ENCODE measurements around the gene CGN.

The CGN gene

GRCh38 chr1:151510957-151511635, at the start of gene CGN:
CGN (plus strand) TSS chr1:151511387; CDS start chr1:151518520, 7,133 bp downstream.
- peak in 55 of 56 donors; percentile 43 to 97 (median 88) for DNase-seq

GRCh38 chr1:151461694-151462093, 49.5 kb upstream of the CGN start:
- DNase-seq = no peak

DNA sequence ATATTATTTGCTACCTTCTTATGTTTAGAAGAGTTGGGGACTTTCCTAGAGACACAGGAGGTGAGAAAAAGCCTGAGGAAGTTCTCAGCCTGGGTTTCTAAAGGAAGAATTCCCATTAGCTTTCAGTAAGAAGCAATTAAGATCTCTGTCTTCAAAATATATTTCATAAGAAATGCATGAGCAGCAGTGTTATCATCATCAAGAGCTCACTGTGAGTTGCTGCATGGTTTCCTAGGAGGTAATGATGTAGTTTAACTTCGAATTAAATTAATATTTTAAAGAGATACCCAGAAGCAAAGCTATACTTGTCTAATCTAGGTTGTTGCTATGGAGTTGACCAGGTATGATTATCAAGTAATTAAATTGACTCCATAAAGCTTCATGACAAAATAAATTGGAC, 46.2 kb upstream of the CGN start:
- DNase-seq = no peak

GRCh38 chr1:151472856-151473731, 38.1 kb upstream of the CGN start:
- DNase-seq = peak in 28 of 56 donors; percentile 2 to 47 (median 16)

DNA sequence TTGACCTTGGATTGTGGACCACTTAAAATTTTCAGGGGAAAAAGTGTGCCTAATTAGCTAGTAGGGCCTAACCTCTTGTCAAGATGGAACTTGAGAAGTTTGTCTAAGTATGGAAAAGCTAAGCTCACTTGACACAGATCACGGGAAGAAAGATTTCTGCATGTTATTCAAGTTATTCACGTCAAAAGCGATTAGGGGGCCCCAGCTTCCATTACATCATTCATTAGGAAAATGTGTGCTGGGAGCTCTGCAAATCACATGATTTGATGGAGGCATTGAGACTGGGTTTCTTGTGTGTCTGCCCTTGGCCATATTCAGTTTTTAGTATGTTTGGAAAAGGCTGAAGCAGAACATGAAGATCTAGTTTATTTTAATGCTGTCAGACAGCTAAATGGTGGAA, 36.4 kb upstream of the CGN start:
- DNase-seq = no peak

DNA sequence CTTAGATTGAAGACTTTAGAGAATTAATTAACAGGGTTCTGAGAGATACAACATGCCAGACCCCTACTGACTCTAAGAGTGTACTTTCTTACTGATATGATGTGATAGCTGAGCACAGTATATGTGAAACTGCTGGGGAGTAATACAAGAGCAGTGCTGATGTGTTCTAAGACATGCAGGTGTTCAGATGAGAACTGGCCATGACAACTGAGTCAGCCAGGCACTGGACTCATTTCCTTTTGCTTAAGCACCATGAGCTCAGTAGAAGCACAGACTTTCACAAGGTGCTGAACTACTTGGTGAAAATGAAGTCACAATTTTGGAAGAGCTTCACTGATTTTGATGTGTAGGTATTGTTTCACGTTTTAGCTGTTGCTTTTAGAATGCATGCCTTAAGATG, 36.0 kb upstream of the CGN start:
- DNase-seq = no peak

GRCh38 chr1:151476083-151476482, 35.1 kb upstream of the CGN start:
- DNase-seq = no peak

DNA sequence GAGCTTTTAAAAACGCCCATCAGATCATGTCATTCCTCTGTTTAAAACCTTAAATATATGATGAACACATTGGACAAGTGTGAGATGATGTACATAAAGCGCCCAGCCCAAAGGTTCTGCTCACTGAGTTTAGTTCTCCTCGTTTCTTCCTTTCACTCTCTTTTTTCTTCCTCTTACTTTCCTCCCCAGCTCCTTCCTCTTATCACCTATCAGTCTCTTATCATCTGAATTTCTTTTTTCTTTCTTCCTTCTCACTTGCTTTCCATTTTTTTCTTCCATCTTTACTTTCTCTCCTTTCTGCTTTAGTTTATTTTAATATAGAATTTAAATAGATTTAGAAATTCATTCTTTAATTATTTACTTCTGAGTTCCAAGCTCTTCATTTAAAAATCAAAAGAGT, 34.1 kb upstream of the CGN start:
- DNase-seq = no peak

DNA sequence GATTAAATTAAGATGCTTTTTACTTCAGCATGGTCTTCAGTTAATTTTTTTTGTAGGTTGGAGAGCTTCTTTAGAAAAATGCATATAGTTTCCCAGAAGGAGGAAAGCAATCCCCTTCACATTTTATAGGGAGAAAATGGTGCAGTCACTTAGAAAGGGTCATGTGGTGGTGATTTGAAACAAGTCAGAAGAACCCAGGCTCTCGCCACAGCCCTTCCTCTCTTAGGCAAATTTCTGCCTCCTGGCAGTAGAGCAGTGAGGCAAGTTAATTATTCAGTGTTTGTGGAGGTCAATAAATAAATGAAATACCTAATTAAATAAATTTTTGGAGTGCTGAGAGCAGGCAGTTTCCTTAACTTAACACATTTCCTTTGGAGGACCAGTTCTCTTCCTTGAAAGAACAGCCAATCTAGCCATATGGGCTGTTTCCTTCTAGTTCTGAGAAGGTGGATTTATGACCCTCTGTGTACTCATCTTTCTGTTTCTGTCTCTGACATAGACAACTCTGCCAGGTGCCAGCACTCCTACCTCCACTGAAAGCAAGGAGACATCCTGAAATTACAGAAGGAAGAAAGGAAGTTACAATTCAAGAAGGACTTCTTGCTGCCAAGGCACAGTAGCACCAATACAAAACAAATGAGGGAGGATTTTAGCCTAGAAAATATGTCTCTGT, 32.9 kb upstream of the CGN start:
- DNase-seq = no peak

- no peak for DNase-seq
These were observed 32.3 kb upstream of the CGN start for GRCh38 chr1:151478923-151479322.

DNA sequence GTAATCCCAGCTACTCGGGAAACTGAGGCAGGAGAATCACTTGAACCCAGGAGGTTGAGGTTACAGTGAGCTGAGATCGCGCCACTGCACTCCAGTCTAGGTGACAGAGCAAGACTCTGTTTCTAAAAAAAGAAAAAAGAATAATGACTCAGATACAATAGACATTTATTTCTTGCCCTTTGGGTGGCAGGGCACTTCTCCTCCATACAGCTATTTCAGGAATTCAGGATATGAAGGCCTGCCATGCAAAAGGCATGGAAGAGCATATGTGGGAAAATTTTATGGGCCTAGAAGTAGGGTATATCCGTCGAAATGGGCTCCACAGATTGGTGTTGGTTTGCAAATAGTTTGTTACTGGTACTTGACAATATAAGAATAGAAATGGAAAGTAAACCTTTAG, 31.7 kb upstream of the CGN start:
- DNase-seq = no peak

GRCh38 chr1:151482017-151482416, 29.2 kb upstream of the CGN start:
- no peak for DNase-seq

- DNase-seq = no peak
These were observed 25.4 kb upstream of the CGN start for GRCh38 chr1:151485685-151486255.

DNA sequence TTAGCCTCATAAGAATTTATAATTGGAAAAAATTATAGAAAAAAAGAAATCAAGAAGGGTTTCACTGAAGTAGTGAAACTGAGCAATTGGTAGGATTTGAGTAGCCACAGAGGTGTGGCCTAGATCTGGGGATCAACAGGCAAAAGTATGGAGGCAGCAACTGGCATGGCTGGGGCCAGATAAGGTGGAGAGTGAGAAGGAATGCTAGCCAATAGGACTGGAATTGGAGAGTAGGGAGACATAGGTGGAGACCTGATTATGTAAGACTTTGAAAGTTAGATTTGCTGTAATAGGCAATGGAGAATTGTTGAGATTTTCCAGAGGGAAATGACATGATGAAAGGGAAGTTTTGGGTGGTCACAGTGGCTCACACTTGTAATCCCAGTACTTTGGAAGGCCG, 24.6 kb upstream of the CGN start:
- no peak for DNase-seq

- no peak for DNase-seq
These were observed 19.5 kb upstream of the CGN start for GRCh38 chr1:151491641-151492040.

GRCh38 chr1:151492120-151492519, 19.1 kb upstream of the CGN start:
- DNase-seq = no peak

DNA sequence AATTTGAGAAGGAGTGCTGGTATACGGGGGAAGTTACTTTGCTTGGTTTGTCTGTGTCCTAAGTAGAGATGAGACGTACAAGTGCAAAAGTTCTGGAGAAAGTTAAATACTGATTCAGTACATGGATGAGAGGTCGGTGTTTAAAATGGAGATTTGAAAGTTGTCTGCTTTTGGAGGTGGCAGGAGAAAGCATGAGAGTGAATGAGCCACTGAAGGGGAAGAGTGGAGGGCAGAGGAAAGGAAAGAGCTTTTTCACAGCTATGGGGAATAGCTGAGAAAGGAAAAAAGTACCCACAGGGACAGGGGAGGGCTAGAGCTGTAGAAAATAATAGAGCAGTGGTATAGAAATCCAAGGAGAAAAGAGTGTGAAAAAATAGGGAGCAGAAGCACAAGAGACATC, 18.1 kb upstream of the CGN start:
- DNase-seq = no peak

DNA sequence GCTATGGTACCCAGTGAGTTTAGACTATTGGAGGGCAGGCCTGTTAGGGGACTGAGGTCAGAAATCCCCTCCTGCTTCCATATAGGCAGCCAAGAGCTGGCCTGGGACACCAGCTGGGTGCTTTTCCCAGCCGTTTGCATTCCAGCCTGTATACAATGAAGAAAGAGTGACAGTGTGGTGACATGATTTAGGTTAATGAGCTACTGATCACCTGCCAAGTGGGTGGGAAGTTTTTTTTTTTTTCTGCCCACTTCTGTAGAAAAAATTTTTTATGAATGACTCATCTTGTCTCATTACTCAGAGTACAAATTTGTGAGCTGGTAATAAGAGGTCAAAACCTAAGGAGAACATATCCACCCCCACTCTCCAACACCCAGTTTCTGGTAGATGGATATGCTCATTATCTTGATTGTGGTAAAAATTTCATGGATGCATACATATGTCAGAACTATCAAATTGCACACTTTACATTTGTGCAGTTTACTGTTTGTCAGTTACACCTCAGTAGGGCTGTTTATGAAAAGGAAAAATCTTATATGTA, 16.4 kb upstream of the CGN start:
- peak in 12 of 56 donors; percentile 1 to 22 (median 11) for DNase-seq

GRCh38 chr1:151495316-151495715, 15.9 kb upstream of the CGN start:
- peak in 1 of 56 donors; percentile 3 for DNase-seq

GRCh38 chr1:151499365-151499764, 11.8 kb upstream of the CGN start:
- DNase-seq = no peak

DNA sequence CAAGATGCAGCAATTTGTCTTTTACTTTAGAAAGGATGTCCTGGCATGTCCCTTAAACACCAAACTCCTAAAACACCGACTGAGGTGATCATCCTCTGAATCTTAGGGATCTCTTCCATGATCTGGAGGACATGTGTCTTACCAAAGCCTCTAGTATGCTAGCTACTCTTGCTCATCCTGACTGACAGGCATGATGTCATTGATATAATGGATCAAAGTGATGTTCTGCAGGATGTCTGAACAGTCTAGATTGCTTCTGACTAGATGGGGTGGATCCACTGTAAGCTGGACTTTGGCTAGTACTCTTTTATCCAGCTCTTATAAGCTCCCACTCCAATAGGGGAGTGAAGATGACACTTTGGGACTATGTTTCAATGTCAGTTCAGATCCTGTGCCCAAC, 11.3 kb upstream of the CGN start:
- no peak for DNase-seq

DNA sequence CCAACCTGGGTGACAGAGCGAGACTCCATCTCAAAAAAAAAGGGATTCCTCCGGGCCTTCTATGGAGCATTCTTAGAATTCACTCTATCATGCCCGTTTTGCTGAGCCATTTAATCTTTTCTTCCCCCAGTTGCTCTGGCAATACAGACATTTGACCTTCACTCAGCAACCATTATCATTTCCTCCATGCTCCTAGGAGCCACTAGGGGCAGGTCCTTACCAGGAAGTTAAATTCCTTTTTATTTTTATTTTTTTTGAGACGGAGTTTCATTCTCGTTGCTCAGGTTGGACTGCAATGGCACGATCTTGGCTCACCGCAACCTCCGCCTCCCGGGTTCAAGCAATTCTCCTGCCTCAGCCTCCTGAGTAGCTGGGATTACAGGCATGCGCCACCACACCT, 9.7 kb upstream of the CGN start:
- DNase-seq = no peak
